Mesothelial cell of epicardium (in vitro differentiated cells): ENCODE data around the gene CLIP4. TPM values are rescaled to one million over a fixed set of nuclear protein-coding genes. Genes with fewer than 3 reads are reported as not detected.

ENCODE experiments used
- DNase-seq, 2 experiments: peaks; one replicate each; pipeline ENCODE4 v3.0.0; 2021; ENCODE audit warnings: low spot score in 2 of 2; ENCODE audit not compliant: unreplicated experiment in 2 of 2
- H3K27ac Mint-ChIP-seq: 2 replicates; pipeline ENCODE4 v1.8.0; 2021; ENCODE audit warnings: mixed read lengths
- H3K27me3 Mint-ChIP-seq: 2 replicates; pipeline ENCODE4 v1.8.0; 2021; ENCODE audit warnings: low read depth, mixed read lengths
- H3K36me3 Mint-ChIP-seq: 2 replicates; pipeline ENCODE4 v1.8.0; 2021; ENCODE audit warnings: mixed read lengths
- H3K4me1 Mint-ChIP-seq: 2 replicates; pipeline ENCODE4 v1.8.0; 2021; ENCODE audit warnings: mixed read lengths
- H3K4me3 Mint-ChIP-seq: 2 replicates; pipeline ENCODE4 v1.8.0; 2021; ENCODE audit warnings: mild to moderate bottlenecking, moderate library complexity, mixed read lengths
- H3K9me3 Mint-ChIP-seq: 2 replicates; pipeline ENCODE4 v1.8.0; 2021; ENCODE audit warnings: mixed read lengths
- total RNA-seq: library from RNA; stranded (reverse); gene quantifications from 3 replicates; pipeline ENCODE4 v1.2.1, GENCODE V29; 2021
- TF ChIP-seq, protein P1 (sequence below): fragments of 200-600 bp; sonication (generic); IDR thresholded peaks from one replicate; pipeline ENCODE4 v1.5.0; 2021; ENCODE audit warnings: antibody characterized with exemption; ENCODE audit not compliant: unreplicated experiment

Gene CLIP4
- total RNA-seq, 1 donor from 2014 or later: 31.7 TPM

DNA sequence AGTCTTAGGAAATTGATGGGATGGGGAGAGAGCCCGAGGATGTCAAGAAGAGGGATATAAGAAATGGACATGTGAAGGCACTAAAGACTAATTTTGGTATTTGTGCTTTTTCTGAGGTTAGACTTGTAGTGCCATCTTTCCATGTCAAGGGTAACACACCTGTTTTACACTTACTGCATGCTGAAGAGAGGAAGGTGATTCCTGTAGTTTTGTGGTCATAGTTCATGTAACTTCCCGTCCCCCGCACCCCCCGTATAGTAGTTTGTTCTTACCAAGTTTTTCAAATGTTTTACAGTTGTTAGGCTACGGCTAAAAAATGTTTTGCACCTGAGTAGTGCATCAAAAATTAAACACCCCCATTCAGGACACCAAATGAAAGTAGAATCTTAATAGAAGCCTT lies 73.8 kb downstream of the CLIP4 start:
- H3K9me3 Mint-ChIP-seq: peaks cover 9% of the 10 kb centered on the region
- no peak for DNase-seq
- no peaks in the 10 kb centered on the region for H3K27me3 Mint-ChIP-seq
- TF ChIP-seq, protein P1, sequence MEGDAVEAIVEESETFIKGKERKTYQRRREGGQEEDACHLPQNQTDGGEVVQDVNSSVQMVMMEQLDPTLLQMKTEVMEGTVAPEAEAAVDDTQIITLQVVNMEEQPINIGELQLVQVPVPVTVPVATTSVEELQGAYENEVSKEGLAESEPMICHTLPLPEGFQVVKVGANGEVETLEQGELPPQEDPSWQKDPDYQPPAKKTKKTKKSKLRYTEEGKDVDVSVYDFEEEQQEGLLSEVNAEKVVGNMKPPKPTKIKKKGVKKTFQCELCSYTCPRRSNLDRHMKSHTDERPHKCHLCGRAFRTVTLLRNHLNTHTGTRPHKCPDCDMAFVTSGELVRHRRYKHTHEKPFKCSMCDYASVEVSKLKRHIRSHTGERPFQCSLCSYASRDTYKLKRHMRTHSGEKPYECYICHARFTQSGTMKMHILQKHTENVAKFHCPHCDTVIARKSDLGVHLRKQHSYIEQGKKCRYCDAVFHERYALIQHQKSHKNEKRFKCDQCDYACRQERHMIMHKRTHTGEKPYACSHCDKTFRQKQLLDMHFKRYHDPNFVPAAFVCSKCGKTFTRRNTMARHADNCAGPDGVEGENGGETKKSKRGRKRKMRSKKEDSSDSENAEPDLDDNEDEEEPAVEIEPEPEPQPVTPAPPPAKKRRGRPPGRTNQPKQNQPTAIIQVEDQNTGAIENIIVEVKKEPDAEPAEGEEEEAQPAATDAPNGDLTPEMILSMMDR: no peak
- no peak overlapping the region for H3K4me3 Mint-ChIP-seq
- no peak overlapping the region for H3K27ac Mint-ChIP-seq
- peaks cover 9% of the 10 kb centered on the region for H3K36me3 Mint-ChIP-seq
- no peaks in the 10 kb centered on the region for H3K4me1 Mint-ChIP-seq

DNA sequence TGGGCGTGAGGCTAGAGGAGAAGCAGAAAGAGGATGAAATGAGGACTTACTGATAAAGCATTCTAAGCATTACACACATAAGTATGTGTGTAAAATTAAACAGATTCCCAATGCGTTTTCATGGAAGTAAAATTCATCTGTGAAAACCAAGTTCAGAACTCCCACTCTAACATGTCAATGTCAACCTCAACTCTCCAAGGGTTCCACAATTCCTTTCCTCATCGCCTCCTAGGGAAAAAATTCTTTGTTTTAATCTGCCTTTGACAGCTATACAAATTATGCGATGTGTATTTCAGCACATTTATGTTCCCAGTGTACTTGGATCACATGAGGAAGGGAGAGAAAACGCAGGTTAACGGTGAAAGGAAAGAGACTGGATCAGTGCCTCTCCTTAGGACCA lies 76.6 kb downstream of the CLIP4 start:
- Mint-ChIP-seq H3K4me1 (no peaks in the 10 kb centered on the region), H3K36me3 (peaks cover 9% of the 10 kb centered on the region), H3K27ac (no peak overlapping the region), H3K4me3 (no peak overlapping the region), H3K27me3 (peaks cover 1% of the 10 kb centered on the region), H3K9me3 (peaks cover 9% of the 10 kb centered on the region)
- no peak for DNase-seq
- TF ChIP-seq, protein P1: no peak

DNA sequence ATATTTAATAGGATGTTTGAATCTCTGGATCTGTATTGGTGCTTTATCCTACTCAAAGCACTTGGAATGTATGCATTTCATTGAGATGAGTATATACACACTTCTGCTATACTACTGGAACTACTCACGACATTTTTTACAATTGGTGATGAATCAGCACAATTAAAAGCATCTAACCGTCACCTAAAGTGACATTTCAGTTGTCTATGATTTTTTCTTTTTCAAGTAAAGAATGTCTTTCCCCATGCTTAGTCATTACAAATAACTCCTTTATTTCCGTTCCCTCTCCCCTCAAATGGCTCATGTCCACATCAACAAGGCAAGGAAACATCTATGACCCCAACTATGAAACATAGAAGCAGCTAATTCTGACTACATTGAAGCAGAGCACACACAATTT lies 77.3 kb downstream of the CLIP4 start:
- DNase-seq: no peak
- Mint-ChIP-seq H3K27me3 (peaks cover 1% of the 10 kb centered on the region), H3K27ac (no peak overlapping the region), H3K4me1 (no peaks in the 10 kb centered on the region), H3K9me3 (peaks cover 8% of the 10 kb centered on the region), H3K4me3 (no peak overlapping the region), H3K36me3 (peaks cover 7% of the 10 kb centered on the region)
- TF ChIP-seq, protein P1: no peak

DNA sequence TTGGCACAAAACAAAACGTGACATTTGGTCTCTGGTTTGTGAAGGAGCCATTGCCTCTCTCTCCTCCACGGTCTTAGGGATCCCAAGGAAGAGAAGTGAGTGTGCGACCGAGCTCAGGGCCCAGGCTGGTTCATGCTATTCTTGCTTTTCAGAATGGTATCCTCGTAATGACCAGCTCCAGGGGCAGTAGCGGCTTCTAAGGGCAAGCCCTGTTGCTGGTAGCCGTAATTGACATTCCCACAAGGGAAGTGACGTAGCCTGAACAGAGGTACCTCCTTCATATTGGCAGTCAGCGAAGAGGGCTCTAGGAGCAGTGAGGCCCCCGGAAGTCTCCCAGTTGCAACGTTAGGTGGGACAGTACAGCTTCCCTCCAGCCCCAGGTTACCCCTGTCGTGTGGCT lies 77.9 kb downstream of the CLIP4 start:
- H3K4me1 Mint-ChIP-seq: no peaks in the 10 kb centered on the region
- DNase-seq: no peak
- no peak overlapping the region for H3K27ac Mint-ChIP-seq
- peaks cover 1% of the 10 kb centered on the region for H3K27me3 Mint-ChIP-seq
- no peak overlapping the region for H3K4me3 Mint-ChIP-seq
- TF ChIP-seq, protein P1: no peak
- peaks cover 2% of the 10 kb centered on the region for H3K9me3 Mint-ChIP-seq
- peaks cover 1% of the 10 kb centered on the region for H3K36me3 Mint-ChIP-seq

DNA sequence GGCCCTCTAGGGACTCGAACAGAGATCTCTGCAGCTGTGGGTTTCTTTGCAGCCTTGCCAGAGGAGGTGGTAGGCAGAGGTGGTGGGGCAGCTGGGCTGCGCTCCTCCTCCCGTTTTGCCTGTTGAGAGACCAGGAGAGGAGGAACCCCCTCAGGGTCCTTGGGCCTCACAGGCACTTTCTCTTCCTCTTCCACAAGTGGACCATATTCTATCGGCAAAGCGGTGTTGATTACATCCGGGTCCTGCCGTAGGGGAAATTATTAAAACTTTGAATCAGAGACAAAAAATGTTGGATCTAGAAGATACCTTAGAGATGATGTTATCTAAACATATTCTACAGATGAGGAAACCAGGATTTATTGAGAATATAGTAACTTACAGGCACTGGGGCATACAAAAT lies 78.5 kb downstream of the CLIP4 start:
- Mint-ChIP-seq H3K4me1 (no peaks in the 10 kb centered on the region), H3K36me3 (no peaks in the 10 kb centered on the region), H3K27ac (no peak overlapping the region), H3K9me3 (no peaks in the 10 kb centered on the region), H3K27me3 (peaks cover 1% of the 10 kb centered on the region), H3K4me3 (no peak overlapping the region)
- DNase-seq: no peak
- TF ChIP-seq, protein P1: no peak

DNA sequence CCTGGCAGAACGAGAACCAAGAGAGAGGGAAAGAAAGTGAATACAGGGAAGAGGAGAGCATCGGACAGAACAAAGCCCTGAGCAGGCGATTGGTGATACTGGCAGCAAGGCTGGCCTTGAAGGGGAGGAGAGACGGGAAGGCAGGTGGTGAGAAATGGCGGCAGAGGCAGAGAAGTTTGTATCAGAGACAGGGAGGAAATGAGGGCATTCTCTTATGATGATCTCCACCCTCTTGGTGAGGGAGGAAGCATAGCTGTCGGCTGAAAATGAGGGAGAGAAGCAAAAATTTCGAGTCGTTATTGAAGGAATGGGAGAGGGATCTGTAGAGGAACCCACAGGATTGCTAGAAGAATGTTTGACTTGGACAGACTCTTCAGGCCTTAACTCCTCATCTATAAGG lies 80.6 kb downstream of the CLIP4 start:
- no peaks in the 10 kb centered on the region for H3K4me1 Mint-ChIP-seq
- H3K27me3 Mint-ChIP-seq: peaks cover 1% of the 10 kb centered on the region
- H3K36me3 Mint-ChIP-seq: no peaks in the 10 kb centered on the region
- no peaks in the 10 kb centered on the region for H3K9me3 Mint-ChIP-seq
- no peak overlapping the region for H3K4me3 Mint-ChIP-seq
- DNase-seq: no peak
- TF ChIP-seq, protein P1: no peak
- no peak overlapping the region for H3K27ac Mint-ChIP-seq
